HG03442 (cell line): Measurements from ENCODE around the gene FMN1.

Experiments
- ATAC-seq: cut with Tn5 transposase; IDR thresholded peaks from one replicate; pipeline ENCODE4 v1.9.1; 2021; ENCODE audit warnings: mild to moderate bottlenecking, moderate library complexity; ENCODE audit not compliant: unreplicated experiment

FMN1 gene

GRCh38 chr15:32893421-32893820, 301.1 kb downstream of the FMN1 start:
- ATAC-seq: no peak

- ATAC-seq: no peak
These were observed 305.3 kb downstream of the FMN1 start for GRCh38 chr15:32889214-32889613.

GRCh38 chr15:32888221-32888761, 306.2 kb downstream of the FMN1 start:
- no peak for ATAC-seq

- ATAC-seq: no peak
These were observed 307.4 kb downstream of the FMN1 start for GRCh38 chr15:32887090-32887489.

- no peak for ATAC-seq
These were observed 308.1 kb downstream of the FMN1 start for GRCh38 chr15:32886459-32886858.

GRCh38 chr15:32885713-32886112, 308.8 kb downstream of the FMN1 start:
- ATAC-seq: no peak

GRCh38 chr15:32884146-32884545, 310.4 kb downstream of the FMN1 start:
- ATAC-seq: no peak

GRCh38 chr15:32882955-32883354, 311.6 kb downstream of the FMN1 start:
- ATAC-seq: no peak

- no peak for ATAC-seq
These were observed 313.0 kb downstream of the FMN1 start for GRCh38 chr15:32881528-32881927.

- no peak for ATAC-seq
These were observed 313.9 kb downstream of the FMN1 start for GRCh38 chr15:32880642-32881041.

- ATAC-seq: no peak
These were observed 314.5 kb downstream of the FMN1 start for GRCh38 chr15:32879980-32880379.

- no peak for ATAC-seq
These were observed 315.4 kb downstream of the FMN1 start for GRCh38 chr15:32878869-32879805.

- no peak for ATAC-seq
These were observed 316.2 kb downstream of the FMN1 start for GRCh38 chr15:32878342-32878741.

GRCh38 chr15:32877252-32878019, 317.1 kb downstream of the FMN1 start:
- ATAC-seq: no peak

GRCh38 chr15:32873284-32874114, 321.0 kb downstream of the FMN1 start:
- no peak for ATAC-seq

GRCh38 chr15:32872621-32873283, 321.8 kb downstream of the FMN1 start:
- no peak for ATAC-seq

GRCh38 chr15:32871883-32872282, 322.6 kb downstream of the FMN1 start:
- no peak for ATAC-seq

- ATAC-seq: peak; percentile 78
These were observed 324.1 kb downstream of the FMN1 start for GRCh38 chr15:32870240-32871033.

- ATAC-seq: no peak
These were observed 324.7 kb downstream of the FMN1 start for GRCh38 chr15:32869776-32870175.

- ATAC-seq: no peak
These were observed 327.2 kb downstream of the FMN1 start for GRCh38 chr15:32867313-32867626.
